Hepatocyte (in vitro differentiated cells): Measurements from ENCODE around the gene ZBTB7C.

ENCODE experiments used
- CTCF ChIP-seq: fragments of 200-600 bp; sonication (generic); IDR thresholded peaks from 2 replicates; pipeline ENCODE4 v1.5.1; 2016; ENCODE audit warnings: antibody characterized with exemption, mild to moderate bottlenecking; ENCODE audit not compliant: poor library complexity
- EZH2 ChIP-seq: fragments of 200-600 bp; sonication (generic); IDR thresholded peaks from 2 replicates; pipeline ENCODE4 v1.6.1; 2016; ENCODE audit warnings: antibody characterized with exemption, mild to moderate bottlenecking, borderline replicate concordance
- EZH2phosphoT487 ChIP-seq: fragments of 200-600 bp; sonication (generic); IDR thresholded peaks from one replicate; pipeline ENCODE4 v1.6.1; 2018; ENCODE audit warnings: antibody characterized with exemption, mild to moderate bottlenecking, low read depth, moderate library complexity; ENCODE audit not compliant: unreplicated experiment, severe bottlenecking

GRCh38 chr18:47978603-47979002 is 430.6 kb downstream of the ZBTB7C start:
- no peak for TF ChIP-seq CTCF
- TF ChIP-seq EZH2, result no peak
- no peak for TF ChIP-seq EZH2phosphoT487
